Measurements from ENCODE around the gene POLN.

The POLN gene

GRCh38 chr4:2155246-2155645 lies 86.7 kb downstream of the POLN start:
- DNase-seq = no peak

GRCh38 chr4:2154215-2154740 lies 87.6 kb downstream of the POLN start:
- no peak for DNase-seq

- no peak for DNase-seq
These were observed 90.4 kb downstream of the POLN start for GRCh38 chr4:2151544-2151943.

GRCh38 chr4:2150076-2150475 lies 91.8 kb downstream of the POLN start:
- DNase-seq = no peak

GRCh38 chr4:2142630-2143427 lies 99.1 kb downstream of the POLN start:
- DNase-seq = no peak

- no peak for DNase-seq
These were observed 100.0 kb downstream of the POLN start for GRCh38 chr4:2141762-2142451.

GRCh38 chr4:2141022-2141761 lies 100.7 kb downstream of the POLN start:
- DNase-seq = no peak

- no peak for DNase-seq
These were observed 102.9 kb downstream of the POLN start for GRCh38 chr4:2138846-2139500.

- DNase-seq = no peak
These were observed 105.2 kb downstream of the POLN start for GRCh38 chr4:2136726-2137125.

GRCh38 chr4:2135083-2135482 lies 106.8 kb downstream of the POLN start:
- DNase-seq = peak; percentile 76

- no peak for DNase-seq
These were observed 109.5 kb downstream of the POLN start for GRCh38 chr4:2132438-2132837.

- DNase-seq = no peak
These were observed 114.2 kb downstream of the POLN start for GRCh38 chr4:2127609-2128332.

- DNase-seq = no peak
These were observed 115.4 kb downstream of the POLN start for GRCh38 chr4:2126309-2127043.

GRCh38 chr4:2125831-2126230 lies 116.1 kb downstream of the POLN start:
- DNase-seq = no peak

- no peak for DNase-seq
These were observed 116.9 kb downstream of the POLN start for GRCh38 chr4:2125023-2125422.

- DNase-seq = no peak
These were observed 125.1 kb downstream of the POLN start for GRCh38 chr4:2116687-2117400.

GRCh38 chr4:2105559-2105958 lies 136.4 kb downstream of the POLN start:
- no peak for DNase-seq

- no peak for DNase-seq
These were observed 137.2 kb downstream of the POLN start for GRCh38 chr4:2104556-2105345.

GRCh38 chr4:2103843-2104547 lies 137.9 kb downstream of the POLN start:
- no peak for DNase-seq
